T-cell (primary cell): Measurements from ENCODE around the gene PNO1. TPM values are rescaled to one million over a fixed set of nuclear protein-coding genes. Genes with fewer than 3 reads are reported as not detected.

Source experiments
- ATAC-seq, 4 experiments: fragments of 200-7000 bp in 3 of 4; fragments of 150-1000 bp in 1 of 4; cut with Tn5 transposase; replicated peaks in 1 of 4; 1 replicate in 3 of 4; 2 replicates in 1 of 4; pipeline ENCODE4 v1.10.0; 2021; ENCODE audit warnings: moderate library complexity in 3 of 4, mild to moderate bottlenecking in 2 of 4, moderate number of reproducible peaks in 1 of 4
- CTCF ChIA-PET, 2 donors: fragments of 300-600 bp; sonication (Branson Sonifier 250); formaldehyde crosslinking; loops; one replicate each; lab custom pipeline; 2022; ENCODE audit warnings: antibody characterized with exemption in 2 of 2; lab: Charles Lee
- POLR2A ChIA-PET, 2 donors: fragments of 300-600 bp; sonication (Branson Sonifier 250); formaldehyde crosslinking; loops; one replicate each; lab custom pipeline; 2022; ENCODE audit warnings: antibody characterized with exemption in 2 of 2; lab: Charles Lee
- DNase-seq, 35 experiments: peaks; one replicate each; pipeline versions ENCODE4 v3.0.0 to v3.0.0-alpha.2; 2013 to 2023
- H3K27ac ChIP-seq: one replicate; pipeline ENCODE4 v1.5.1; 2013; ENCODE audit warnings: low read length
- H3K27me3 ChIP-seq, 2 experiments: replicated peaks in 1 of 2; 1 replicate in 1 of 2; 2 replicates in 1 of 2; pipeline versions ENCODE4 v1.6.1 to v1.7.0; 2013; ENCODE audit warnings: low read length in 1 of 2, mixed read lengths in 1 of 2; ENCODE audit not compliant: control insufficient read depth in 2 of 2, insufficient read depth in 2 of 2; ENCODE audit errors: extremely low read depth in 1 of 2
- H3K36me3 ChIP-seq, 2 donors: 1 replicate in 1 of 2; 2 replicates in 1 of 2; pipeline versions ENCODE4 v1.6.1 to v1.7.0; 2013; ENCODE audit warnings: low read length in 1 of 2; ENCODE audit not compliant: control insufficient read depth in 2 of 2, insufficient read depth in 1 of 2; ENCODE audit errors: extremely low read depth in 1 of 2
- H3K4me1 ChIP-seq, 2 experiments: 1 replicate in 1 of 2; 2 replicates in 1 of 2; pipeline versions ENCODE4 v1.6.1 to v1.7.0; 2013; ENCODE audit warnings: low read length in 2 of 2, mixed read lengths in 1 of 2; ENCODE audit not compliant: insufficient read depth in 2 of 2, control insufficient read depth in 1 of 2; ENCODE audit errors: extremely low read depth in 1 of 2
- H3K4me3 ChIP-seq, 2 donors: 1 replicate in 1 of 2; 2 replicates in 1 of 2; pipeline versions ENCODE4 v1.5.1 to v1.7.0; 2013; ENCODE audit warnings: mild to moderate bottlenecking in 2 of 2, low read length in 1 of 2, moderate library complexity in 1 of 2; ENCODE audit not compliant: control insufficient read depth in 1 of 2; ENCODE audit errors: extremely low read depth in 1 of 2
- H3K9me3 ChIP-seq: 2 replicates; pipeline ENCODE4 v1.7.0; 2013
- H3K27ac Mint-ChIP-seq, 2 donors: one replicate each; pipeline ENCODE4 v1.8.0; 2020 to 2021; ENCODE audit warnings: mild to moderate bottlenecking in 2 of 2, mixed read lengths in 2 of 2
- H3K27me3 Mint-ChIP-seq, 2 donors: one replicate each; pipeline ENCODE4 v1.8.0; 2021 to 2022; ENCODE audit warnings: mixed read lengths in 2 of 2
- H3K36me3 Mint-ChIP-seq: one replicate; pipeline ENCODE4 v1.8.0; 2021; ENCODE audit warnings: mixed read lengths
- H3K4me1 Mint-ChIP-seq, 3 donors: one replicate each; pipeline ENCODE4 v1.8.0; 2020 to 2022; ENCODE audit warnings: mixed read lengths in 3 of 3, mild to moderate bottlenecking in 1 of 3
- H3K4me3 Mint-ChIP-seq, 3 donors: one replicate each; pipeline ENCODE4 v1.8.0; 2020 to 2022; ENCODE audit warnings: mild to moderate bottlenecking in 3 of 3, mixed read lengths in 3 of 3, moderate library complexity in 3 of 3
- H3K9me3 Mint-ChIP-seq, 3 donors: one replicate each; pipeline ENCODE4 v1.8.0; 2020 to 2022; ENCODE audit warnings: mixed read lengths in 3 of 3
- WGBS: methylation state at CpG from one replicate; pipeline ENCODE4 v1.1.5; 2013; ENCODE audit warnings: missing lambda C conversion rate; ENCODE audit not compliant: insufficient coverage; 5-methylcytosine and 5-hydroxymethylcytosine counted together
- total RNA-seq, 35 experiments: library from RNA in 6 of 35; stranded (reverse) in 6 of 35; fragments of 120-200 nt in 1 of 35; gene quantifications; one replicate each; pipeline versions ENCODE4 v1.2.1 to v1.2.4 and lab custom pipeline; 2013 to 2026

Gene PNO1
- total RNA-seq, 5 donors from 2014 or later (not counting 1 experiment from before 2014, with no cell fraction given), result 9.9 to 26.5 (median 13.1) TPM

DNA sequence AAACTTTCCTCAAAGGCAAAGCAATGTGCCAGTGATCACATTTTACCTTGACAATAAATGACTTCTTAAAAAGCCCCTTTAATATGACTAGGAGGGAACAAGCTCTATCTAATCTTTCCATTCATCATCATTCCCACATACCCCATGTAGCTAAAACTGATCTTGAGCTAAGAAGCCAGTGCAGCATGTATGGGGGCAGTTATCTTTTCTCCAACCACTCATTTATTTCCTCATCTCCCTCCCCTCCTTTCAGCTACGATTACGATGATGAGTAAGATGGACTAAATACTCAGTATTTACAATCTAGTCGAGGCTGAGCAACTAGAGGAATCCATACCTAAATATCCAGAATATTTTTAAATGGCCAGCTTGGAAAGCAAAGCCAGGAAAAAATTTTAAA, 35.5 kb downstream of the PNO1 start:
- Histone ChIP-seq H3K27me3 (no peaks in the 10 kb centered on the region), H3K9me3 (no peaks in the 10 kb centered on the region), H3K4me3 (no peak overlapping the region), H3K36me3 (no peaks in the 10 kb centered on the region), H3K27ac (peak overlapping the region; percentile 12), H3K4me1 (peaks cover 4 to 10% of the 10 kb centered on the region in 2 experiments)
- DNase-seq (no peak), ATAC-seq (no peak)
- peaks cover 68 to 74% (median 71%) of the 10 kb centered on the region in 3 donors for H3K4me1 Mint-ChIP-seq
- WGBS, result no CpG with 5 or more reads among the region's 3 CpGs
- no peaks in the 10 kb centered on the region for H3K27me3 Mint-ChIP-seq
- H3K27ac Mint-ChIP-seq, result peak overlapping the region; percentile 12 to 56
- ChIA-PET CTCF (interaction anchor here in 1 of 2 donors (0.7 to 1.7 kb wide), 7 partner anchors 9 to 101 kb away, joined by 3 to 6 read pairs (median 3); partner anchors contain the start of gene PPP3R1), POLR2A (interaction anchor here in 1 of 2 donors (0.6 kb wide), 1 partner anchor 14 kb away, joined by 3 read pairs; no protein-coding TSS in a partner anchor)
- H3K9me3 Mint-ChIP-seq, result no peaks in the 10 kb centered on the region
- H3K36me3 Mint-ChIP-seq, result no peaks in the 10 kb centered on the region
- no peak overlapping the region for H3K4me3 Mint-ChIP-seq

DNA sequence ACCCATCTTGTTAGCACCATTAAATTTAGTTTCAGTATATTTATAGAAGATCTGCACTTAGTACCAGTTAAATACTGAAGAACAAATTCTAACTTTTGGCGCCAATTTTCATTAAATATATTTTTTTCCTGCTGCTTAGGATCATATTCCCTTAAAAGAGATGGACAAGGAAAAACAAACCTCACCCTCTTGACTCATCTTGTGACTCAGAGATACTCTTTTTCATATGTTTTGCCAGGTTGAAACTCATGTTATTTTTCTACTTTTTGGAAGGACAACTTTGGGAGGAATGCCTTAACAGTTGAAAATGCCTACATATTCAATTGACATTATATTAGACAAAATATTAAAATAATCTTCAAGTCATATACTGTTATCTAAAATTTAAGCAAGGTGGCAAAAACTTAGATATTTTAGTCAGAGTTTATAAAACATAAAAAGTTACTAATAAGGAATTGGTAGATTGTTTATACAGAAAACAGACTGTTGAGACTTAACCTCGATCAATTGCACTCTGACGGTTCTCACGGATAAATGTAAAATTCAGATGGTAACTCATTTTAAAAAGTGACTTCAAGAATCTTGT, 36.2 kb downstream of the PNO1 start:
- DNase-seq (no peak), ATAC-seq (no peak)
- 100% methylated on average over 1 of the region's 4 CpGs for WGBS
- Histone ChIP-seq H3K4me1 (peaks cover 2 to 8% of the 10 kb centered on the region in 2 experiments), H3K27me3 (no peaks in the 10 kb centered on the region), H3K9me3 (no peaks in the 10 kb centered on the region), H3K27ac (no peak overlapping the region), H3K36me3 (no peaks in the 10 kb centered on the region), H3K4me3 (no peak overlapping the region)
- Mint-ChIP-seq H3K27ac (no peak overlapping the region), H3K27me3 (no peaks in the 10 kb centered on the region), H3K4me3 (no peak overlapping the region), H3K4me1 (peaks cover 62 to 70% (median 69%) of the 10 kb centered on the region in 3 donors), H3K9me3 (no peaks in the 10 kb centered on the region), H3K36me3 (no peaks in the 10 kb centered on the region)
- ChIA-PET POLR2A (interaction anchor here (0.6 to 0.7 kb wide), 4 partner anchors 13 to 650 kb away, joined by 3 to 5 read pairs (median 3); no protein-coding TSS in a partner anchor), CTCF (interaction anchor here in 1 of 2 donors (0.7 to 3.9 kb wide), 8 partner anchors 10 to 91 kb away, joined by 3 to 48 read pairs (median 4); no protein-coding TSS in a partner anchor)

DNA sequence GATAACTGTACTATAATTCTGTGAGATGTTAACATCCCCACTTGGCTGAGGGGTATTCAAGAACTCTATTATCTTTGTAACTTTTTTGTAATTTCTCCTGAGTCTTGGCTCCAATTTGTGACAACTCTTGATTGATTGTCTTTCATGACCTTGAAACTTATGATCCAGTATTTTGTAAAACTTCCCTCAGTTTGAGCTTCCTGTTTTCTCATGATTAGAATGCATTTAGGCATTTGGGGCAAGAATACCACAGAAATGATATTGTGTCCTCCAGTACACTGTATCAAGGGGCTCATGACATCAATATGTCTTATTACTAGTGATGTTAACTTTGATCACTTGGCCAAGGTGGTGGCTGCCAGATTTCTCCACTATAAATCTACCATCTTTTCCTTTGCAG, 37.4 kb downstream of the PNO1 start:
- POLR2A ChIA-PET, result interaction anchor here (0.7 to 1.0 kb wide), 2 partner anchors 33 to 38 kb away, joined by 3 read pairs; a partner anchor contains a TSS
- H3K9me3 Mint-ChIP-seq, result no peaks in the 10 kb centered on the region
- H3K4me1 Mint-ChIP-seq, result peaks cover 62 to 68% (median 67%) of the 10 kb centered on the region in 3 donors

GRCh38 chr2:68196120-68196716, 38.5 kb downstream of the PNO1 start:
- peak overlapping the region in 1 of 2 donors; percentile 56 for H3K27ac Mint-ChIP-seq
- Histone ChIP-seq H3K4me1 (peaks cover 2 to 4% of the 10 kb centered on the region in 2 experiments), H3K27me3 (no peaks in the 10 kb centered on the region), H3K36me3 (no peaks in the 10 kb centered on the region), H3K4me3 (no peak overlapping the region), H3K27ac (peak overlapping the region; percentile 14), H3K9me3 (no peaks in the 10 kb centered on the region)
- DNase-seq (peak in 25 of 35 experiments; percentile 6 to 75 (median 47)), ATAC-seq (peak in 1 of 4 experiments; percentile 22)
- no CpG with 5 or more reads among the region's 4 CpGs for WGBS
- H3K4me3 Mint-ChIP-seq, result no peak overlapping the region
- peaks cover 65 to 67% (median 66%) of the 10 kb centered on the region in 3 donors for H3K4me1 Mint-ChIP-seq
- POLR2A ChIA-PET, result interaction anchor here (0.6 to 1.0 kb wide), 4 partner anchors 16 to 63 kb away, joined by 3 to 4 read pairs (median 3); partner anchors contain the start of gene PPP3R1 (in 1 of the 2)
- H3K27me3 Mint-ChIP-seq, result no peaks in the 10 kb centered on the region
- no peaks in the 10 kb centered on the region for H3K36me3 Mint-ChIP-seq
- CTCF ChIA-PET, result interaction anchor here (0.6 to 3.9 kb wide), 38 partner anchors 9 to 651 kb away, joined by 3 to 48 read pairs (median 6); partner anchors contain the start of genes PNO1 (in 1 of the 2) and PPP3R1 (in 1 of the 2)
- H3K9me3 Mint-ChIP-seq, result no peaks in the 10 kb centered on the region

More for the DNA sequence above, 37.4 kb downstream of the PNO1 start:
- no peak for DNase-seq
- Mint-ChIP-seq H3K27me3 (no peaks in the 10 kb centered on the region), H3K27ac (no peak overlapping the region), H3K4me3 (no peak overlapping the region), H3K36me3 (no peaks in the 10 kb centered on the region)
- CTCF ChIA-PET, result interaction anchor here (0.6 to 3.9 kb wide), 15 partner anchors 10 to 96 kb away, joined by 3 to 48 read pairs (median 4); no protein-coding TSS in a partner anchor
- Histone ChIP-seq H3K27me3 (no peaks in the 10 kb centered on the region), H3K9me3 (no peaks in the 10 kb centered on the region), H3K27ac (no peak overlapping the region), H3K36me3 (no peaks in the 10 kb centered on the region), H3K4me3 (no peak overlapping the region), H3K4me1 (peaks cover 2 to 4% of the 10 kb centered on the region in 2 experiments)
- ATAC-seq, result no peak

DNA sequence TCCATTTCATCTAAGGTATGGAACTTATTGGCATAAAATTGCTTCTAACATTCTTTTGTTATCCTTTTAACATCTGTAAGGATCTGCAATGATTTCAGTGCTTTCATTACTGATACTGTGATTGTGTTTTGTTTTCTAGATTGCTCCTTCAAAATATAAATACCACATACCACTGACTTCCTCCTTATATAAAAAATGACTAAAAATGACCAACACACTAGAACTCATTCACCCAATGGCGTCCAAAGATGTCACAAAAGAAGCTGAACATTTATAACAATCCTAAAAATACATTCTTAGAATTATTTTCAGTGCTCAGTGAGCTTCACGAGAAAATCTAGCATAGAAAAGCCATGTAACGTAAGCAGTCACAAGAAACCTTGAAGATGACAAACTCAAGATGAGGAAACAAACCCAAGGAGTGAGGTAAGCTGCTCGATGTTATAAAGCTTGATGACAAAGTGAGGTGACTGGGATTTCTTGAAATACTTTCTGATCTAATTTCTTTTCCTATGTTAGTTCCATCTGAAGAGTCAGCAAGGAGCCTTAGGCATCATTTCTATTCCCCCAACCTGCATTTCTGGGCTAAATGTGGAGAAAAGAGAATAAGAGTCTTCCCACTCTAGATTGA, 42.6 kb downstream of the PNO1 start:
- 90% methylated on average over 3 of the region's 4 CpGs for WGBS
- no peak overlapping the region for H3K4me3 ChIP-seq
- H3K36me3 Mint-ChIP-seq, result peaks cover 4% of the 10 kb centered on the region
- DNase-seq (no peak), ATAC-seq (no peak)
- CTCF ChIA-PET, result interaction anchor here (0.7 to 1.9 kb wide), 5 partner anchors 10 to 160 kb away, joined by 3 to 8 read pairs (median 5); no protein-coding TSS in a partner anchor
- peak overlapping the region; percentile 62 to 88 for H3K27ac Mint-ChIP-seq
- H3K36me3 ChIP-seq, result peaks cover 0 to 5% of the 10 kb centered on the region in 2 donors
- H3K27ac ChIP-seq, result peak overlapping the region; percentile 2
- no peaks in the 10 kb centered on the region for H3K9me3 Mint-ChIP-seq
- no peaks in the 10 kb centered on the region for H3K9me3 ChIP-seq
- H3K27me3 ChIP-seq, result no peaks in the 10 kb centered on the region
- POLR2A ChIA-PET, result interaction anchor here in 1 of 2 donors (0.7 kb wide), 1 partner anchor 113 kb away, joined by 3 read pairs; no protein-coding TSS in a partner anchor
- peaks cover 69 to 76% (median 74%) of the 10 kb centered on the region in 3 donors for H3K4me1 Mint-ChIP-seq
- no peak overlapping the region for H3K4me3 Mint-ChIP-seq
- H3K4me1 ChIP-seq, result peaks cover 6 to 17% of the 10 kb centered on the region in 2 experiments
- no peaks in the 10 kb centered on the region for H3K27me3 Mint-ChIP-seq
